ENCODE data around the gene OARD1.

OARD1 gene

GRCh38 chr6:41047306-41047705 is 24.9 kb downstream of the OARD1 start:
- Histone ChIP-seq H3K9ac (ENCODE audit: insufficient read length, low read depth) (no peak overlapping the region), H3K9me3 (ENCODE audit: insufficient read depth, low read length) (no peaks in the 10 kb centered on the region), H3K4me3 (ENCODE audit: insufficient read length, low read depth) (no peak overlapping the region), H3K36me3 (ENCODE audit: insufficient read depth, insufficient read length, low read length) (no peaks in the 10 kb centered on the region), H3K27me3 (ENCODE audit: insufficient read depth, insufficient read length) (no peaks in the 10 kb centered on the region), H3K4me1 (ENCODE audit: insufficient read depth, insufficient read length) (peaks cover 2% of the 10 kb centered on the region)
- TF ChIP-seq SUZ12 (IDR thresholded peaks at IDR 0.05; ENCODE audit: extremely low read depth, insufficient read depth, insufficient read length): no peak
- no peak for TF ChIP-seq ZNF274 (IDR thresholded peaks at IDR 0.05; ENCODE audit: low read depth, low read length)
- TF ChIP-seq YY1 (IDR thresholded peaks at IDR 0.05; ENCODE audit: insufficient read depth, insufficient read length): no peak
- DNase-seq (ENCODE audit: low read depth, low spot score): no peak

GRCh38 chr6:41046084-41046483 is 26.1 kb downstream of the OARD1 start:
- peaks cover 2% of the 10 kb centered on the region for H3K4me1 ChIP-seq (ENCODE audit: insufficient read depth, insufficient read length)
- no peak overlapping the region for H3K4me3 ChIP-seq (ENCODE audit: insufficient read length, low read depth)
- H3K36me3 ChIP-seq (ENCODE audit: insufficient read depth, insufficient read length, low read length): no peaks in the 10 kb centered on the region
- H3K9me3 ChIP-seq (ENCODE audit: insufficient read depth, low read length): no peaks in the 10 kb centered on the region
- H3K27me3 ChIP-seq (ENCODE audit: insufficient read depth, insufficient read length): no peaks in the 10 kb centered on the region
- TF ChIP-seq ZNF274 (IDR thresholded peaks at IDR 0.05; ENCODE audit: low read depth, low read length) (no peak), YY1 (IDR thresholded peaks at IDR 0.05; ENCODE audit: insufficient read depth, insufficient read length) (no peak), SUZ12 (IDR thresholded peaks at IDR 0.05; ENCODE audit: extremely low read depth, insufficient read depth, insufficient read length) (no peak)
- H3K9ac ChIP-seq (ENCODE audit: insufficient read length, low read depth): no peak overlapping the region
- no peak for DNase-seq (ENCODE audit: low read depth, low spot score)

GRCh38 chr6:41045664-41046063 is 26.5 kb downstream of the OARD1 start:
- Histone ChIP-seq H3K4me1 (ENCODE audit: insufficient read depth, insufficient read length) (peaks cover 2% of the 10 kb centered on the region), H3K9me3 (ENCODE audit: insufficient read depth, low read length) (no peaks in the 10 kb centered on the region)

GRCh38 chr6:41043151-41043550 is 29.0 kb downstream of the OARD1 start:
- TF ChIP-seq SUZ12 (IDR thresholded peaks at IDR 0.05; ENCODE audit: extremely low read depth, insufficient read depth, insufficient read length) (no peak), YY1 (IDR thresholded peaks at IDR 0.05; ENCODE audit: insufficient read depth, insufficient read length) (no peak), ZNF274 (IDR thresholded peaks at IDR 0.05; ENCODE audit: low read depth, low read length) (no peak)
- Histone ChIP-seq H3K4me1 (ENCODE audit: insufficient read depth, insufficient read length) (peaks cover 5% of the 10 kb centered on the region), H3K27me3 (ENCODE audit: insufficient read depth, insufficient read length) (no peaks in the 10 kb centered on the region), H3K9ac (ENCODE audit: insufficient read length, low read depth) (no peak overlapping the region), H3K4me3 (ENCODE audit: insufficient read length, low read depth) (no peak overlapping the region), H3K9me3 (ENCODE audit: insufficient read depth, low read length) (no peaks in the 10 kb centered on the region), H3K36me3 (ENCODE audit: insufficient read depth, insufficient read length, low read length) (no peaks in the 10 kb centered on the region)
- no peak for DNase-seq (ENCODE audit: low read depth, low spot score)

More at GRCh38 chr6:41045664-41046063, 26.5 kb downstream of the OARD1 start:
- TF ChIP-seq ZNF274 (IDR thresholded peaks at IDR 0.05; ENCODE audit: low read depth, low read length) (no peak), SUZ12 (IDR thresholded peaks at IDR 0.05; ENCODE audit: extremely low read depth, insufficient read depth, insufficient read length) (no peak), YY1 (IDR thresholded peaks at IDR 0.05; ENCODE audit: insufficient read depth, insufficient read length) (no peak)
- H3K36me3 ChIP-seq (ENCODE audit: insufficient read depth, insufficient read length, low read length): no peaks in the 10 kb centered on the region
- DNase-seq (ENCODE audit: low read depth, low spot score): no peak
- no peaks in the 10 kb centered on the region for H3K27me3 ChIP-seq (ENCODE audit: insufficient read depth, insufficient read length)
- H3K9ac ChIP-seq (ENCODE audit: insufficient read length, low read depth): no peak overlapping the region
- no peak overlapping the region for H3K4me3 ChIP-seq (ENCODE audit: insufficient read length, low read depth)

- Histone ChIP-seq H3K4me3 (ENCODE audit: insufficient read length, low read depth) (no peak within 1 kb of the TSS), H3K36me3 (ENCODE audit: insufficient read depth, insufficient read length, low read length) (no peaks in the 10 kb centered on the region), H3K9ac (ENCODE audit: insufficient read length, low read depth) (no peak within 1 kb of the TSS), H3K27me3 (ENCODE audit: insufficient read depth, insufficient read length) (no peaks in the 10 kb centered on the region), H3K9me3 (ENCODE audit: insufficient read depth, low read length) (no peaks in the 10 kb centered on the region), H3K4me1 (ENCODE audit: insufficient read depth, insufficient read length) (peaks cover 5% of the 10 kb centered on the region)
- no peak for TF ChIP-seq SUZ12 (IDR thresholded peaks at IDR 0.05; ENCODE audit: extremely low read depth, insufficient read depth, insufficient read length)
- no peak for TF ChIP-seq ZNF274 (IDR thresholded peaks at IDR 0.05; ENCODE audit: low read depth, low read length)
- TF ChIP-seq YY1 (IDR thresholded peaks at IDR 0.05; ENCODE audit: insufficient read depth, insufficient read length): no peak
- no peak for DNase-seq (ENCODE audit: low read depth, low spot score)
Measured at GRCh38 chr6:41042226-41043055, 29.7 kb downstream of the OARD1 start, which contains the start of gene TSPO2. Gene TSPO2, plus strand, starts transcription at chr6:41042467. Its CDS starts 519 bp downstream, at chr6:41042986.

- no peak overlapping the region for H3K4me3 ChIP-seq (ENCODE audit: insufficient read length, low read depth)
- peaks cover 5% of the 10 kb centered on the region for H3K4me1 ChIP-seq (ENCODE audit: insufficient read depth, insufficient read length)
- TF ChIP-seq YY1 (IDR thresholded peaks at IDR 0.05; ENCODE audit: insufficient read depth, insufficient read length) (no peak), ZNF274 (IDR thresholded peaks at IDR 0.05; ENCODE audit: low read depth, low read length) (no peak), SUZ12 (IDR thresholded peaks at IDR 0.05; ENCODE audit: extremely low read depth, insufficient read depth, insufficient read length) (no peak)
- no peaks in the 10 kb centered on the region for H3K9me3 ChIP-seq (ENCODE audit: insufficient read depth, low read length)
- H3K36me3 ChIP-seq (ENCODE audit: insufficient read depth, insufficient read length, low read length): no peaks in the 10 kb centered on the region
- H3K9ac ChIP-seq (ENCODE audit: insufficient read length, low read depth): no peak overlapping the region
- no peaks in the 10 kb centered on the region for H3K27me3 ChIP-seq (ENCODE audit: insufficient read depth, insufficient read length)
- DNase-seq (ENCODE audit: low read depth, low spot score): no peak
Measured at GRCh38 chr6:41040940-41041536, 31.1 kb downstream of the OARD1 start.
